Upper lobe of left lung (tissue), 6 donors: Measurements from ENCODE around the gene PRELP. TPM values are rescaled to one million over a fixed set of nuclear protein-coding genes. Genes with fewer than 3 reads are reported as not detected.

Experiments
- ATAC-seq, 2 donors: fragments of 200-7000 bp; cut with Tn5 transposase; one replicate each; pipeline ENCODE4 v1.9.1; 2022; ENCODE audit warnings: mild to moderate bottlenecking in 2 of 2, moderate library complexity in 2 of 2; ENCODE audit not compliant: low FRiP score in 2 of 2
- DNase-seq, 2 donors: peaks; one replicate each; pipeline ENCODE4 v3.0.0-alpha.2; 2019 to 2020
- H3K27ac ChIP-seq, 4 donors: fragments of 200-600 bp; sonication (generic); one replicate each; pipeline ENCODE4 v1.5.1; 2016 to 2019
- H3K27me3 ChIP-seq, 4 donors: fragments of 200-600 bp; sonication (generic); one replicate each; pipeline ENCODE4 v1.5.1; 2017 to 2019
- H3K36me3 ChIP-seq, 4 donors: fragments of 200-600 bp; sonication (generic); one replicate each; pipeline ENCODE4 v1.5.1; 2016 to 2019
- H3K4me1 ChIP-seq, 4 donors: fragments of 200-600 bp; sonication (generic); one replicate each; pipeline ENCODE4 v1.5.1; 2018 to 2019
- H3K4me3 ChIP-seq, 4 donors: fragments of 200-600 bp; sonication (generic); one replicate each; pipeline ENCODE4 v1.5.1; 2017 to 2019; ENCODE audit warnings: mild to moderate bottlenecking in 2 of 4, moderate library complexity in 1 of 4
- H3K9me3 ChIP-seq, 4 donors: fragments of 200-600 bp; sonication (generic); one replicate each; pipeline ENCODE4 v1.5.1; 2018 to 2019
- CTCF ChIP-seq, 6 experiments: fragments of 450-650 bp in 4 of 6; fragments of 200-600 bp in 2 of 6; sonication (generic) in 2 of 6; IDR thresholded peaks; one replicate each; pipeline ENCODE4 v1.5.1; 2016 to 2019; ENCODE audit warnings: antibody characterized with exemption in 6 of 6
- EP300 ChIP-seq, 4 donors: sonication (generic); formaldehyde crosslinking; IDR thresholded peaks; one replicate each; pipeline ENCODE4 v1.5.1; 2017; ENCODE audit warnings: antibody characterized with exemption in 4 of 4, control low read depth in 2 of 4
- POLR2A ChIP-seq, 4 donors: fragments of 450-650 bp; IDR thresholded peaks; one replicate each; pipeline ENCODE4 v1.5.1; 2016 to 2017; ENCODE audit warnings: antibody characterized with exemption in 4 of 4, mild to moderate bottlenecking in 2 of 4
- POLR2AphosphoS5 ChIP-seq, 2 donors: sonication (generic); formaldehyde crosslinking; IDR thresholded peaks; one replicate each; pipeline ENCODE4 v1.5.1; 2017; ENCODE audit warnings: antibody characterized with exemption in 2 of 2
- WGBS, 2 donors: methylation state at CpG; one replicate each; pipeline ENCODE4 v1.1.5; 2017 to 2018; 5-methylcytosine and 5-hydroxymethylcytosine counted together
- total RNA-seq, 6 donors: library from RNA; depleted of rRNA in 4 of 6; stranded (reverse); fragments of >200 nt in 4 of 6; gene quantifications; one replicate each; pipeline versions ENCODE4 v1.1.0 to v1.2.1, GENCODE V29; 2016 to 2021
- donor health status: DM: no; HTN: no; CAD: no; lungs with moderate emphysema.
- donor health status: DM: no; HTN: yes; CAD: no; lungs with severe emphysema.

The PRELP gene
- total RNA-seq, 6 donors from 2014 or later = 30.4 to 104 (median 47.3) TPM

GRCh38 chr1:203492082-203492747 lies 16.6 kb downstream of the PRELP start:
- Histone ChIP-seq H3K27me3 (no peaks in the 10 kb centered on the region), H3K27ac (no peak overlapping the region), H3K36me3 (no peaks in the 10 kb centered on the region), H3K4me3 (no peak overlapping the region), H3K4me1 (peaks cover 4 to 11% (median 9%) of the 10 kb centered on the region in 4 donors), H3K9me3 (no peaks in the 10 kb centered on the region)
- ATAC-seq (no peak), DNase-seq (no peak)
- TF ChIP-seq EP300 (IDR thresholded peaks at IDR 0.05) = no peak
- no peak for TF ChIP-seq CTCF (IDR thresholded peaks at IDR 0.05)
- TF ChIP-seq POLR2AphosphoS5 (IDR thresholded peaks at IDR 0.05) = no peak
- 66 to 73% methylated on average over 7 to 8 of the region's 8 CpGs for WGBS, 2 donors

GRCh38 chr1:203492748-203493130 lies 17.1 kb downstream of the PRELP start:
- DNase-seq (no peak), ATAC-seq (no peak)
- H3K36me3 ChIP-seq = no peaks in the 10 kb centered on the region
- H3K27me3 ChIP-seq = no peaks in the 10 kb centered on the region
- H3K9me3 ChIP-seq = no peaks in the 10 kb centered on the region
- WGBS, 2 donors = 83 to 84% methylated on average over 6 of the region's 6 CpGs
- H3K27ac ChIP-seq = no peak overlapping the region
- H3K4me3 ChIP-seq = no peak overlapping the region
- peaks cover 4 to 6% (median 5%) of the 10 kb centered on the region in 4 donors for H3K4me1 ChIP-seq
- no peak for TF ChIP-seq CTCF (IDR thresholded peaks at IDR 0.05)

GRCh38 chr1:203493901-203494300 lies 18.3 kb downstream of the PRELP start, which contains the start of gene OPTC:
TSS of gene OPTC (plus strand) at chr1:203494153. CDS start at chr1:203496006, 1,853 bp downstream.
- TF ChIP-seq POLR2AphosphoS5 (IDR thresholded peaks at IDR 0.05) (no peak), EP300 (IDR thresholded peaks at IDR 0.05) (no peak)
- ATAC-seq (no peak), DNase-seq (no peak)
- Histone ChIP-seq H3K27me3 (no peaks in the 10 kb centered on the region), H3K36me3 (no peaks in the 10 kb centered on the region), H3K9me3 (no peaks in the 10 kb centered on the region), H3K4me1 (no peaks in the 10 kb centered on the region), H3K4me3 (no peak within 1 kb of the TSS), H3K27ac (no peak within 1 kb of the TSS)
- 78 to 90% methylated on average over 5 of the region's 5 CpGs for WGBS, 2 donors

GRCh38 chr1:203495845-203496244 lies 20.2 kb downstream of the PRELP start:
- no peak overlapping the region for H3K4me3 ChIP-seq
- H3K4me1 ChIP-seq = no peaks in the 10 kb centered on the region
- no peaks in the 10 kb centered on the region for H3K36me3 ChIP-seq
- DNase-seq (no peak), ATAC-seq (no peak)
- 73 to 76% methylated on average over 5 to 7 of the region's 7 CpGs for WGBS, 2 donors
- TF ChIP-seq CTCF (IDR thresholded peaks at IDR 0.05) (no peak), EP300 (IDR thresholded peaks at IDR 0.05) (no peak), POLR2AphosphoS5 (IDR thresholded peaks at IDR 0.05) (no peak), POLR2A (IDR thresholded peaks at IDR 0.05) (no peak)
- no peaks in the 10 kb centered on the region for H3K27me3 ChIP-seq
- H3K27ac ChIP-seq = no peak overlapping the region
- no peaks in the 10 kb centered on the region for H3K9me3 ChIP-seq

- TF ChIP-seq EP300 (IDR thresholded peaks at IDR 0.05) (no peak), POLR2A (IDR thresholded peaks at IDR 0.05) (no peak), POLR2AphosphoS5 (IDR thresholded peaks at IDR 0.05) (no peak), CTCF (IDR thresholded peaks at IDR 0.05) (no peak)
- no peaks in the 10 kb centered on the region for H3K4me1 ChIP-seq
- no peaks in the 10 kb centered on the region for H3K27me3 ChIP-seq
- no peaks in the 10 kb centered on the region for H3K36me3 ChIP-seq
- H3K4me3 ChIP-seq = no peak overlapping the region
- ATAC-seq (no peak), DNase-seq (no peak)
- no peaks in the 10 kb centered on the region for H3K9me3 ChIP-seq
- no peak overlapping the region for H3K27ac ChIP-seq
- 80 to 90% methylated on average over 5 of the region's 5 CpGs for WGBS, 2 donors
These were observed 21.7 kb downstream of the PRELP start for GRCh38 chr1:203497269-203497777.
